ENCODE results near the gene OTUD7B.

DNA sequence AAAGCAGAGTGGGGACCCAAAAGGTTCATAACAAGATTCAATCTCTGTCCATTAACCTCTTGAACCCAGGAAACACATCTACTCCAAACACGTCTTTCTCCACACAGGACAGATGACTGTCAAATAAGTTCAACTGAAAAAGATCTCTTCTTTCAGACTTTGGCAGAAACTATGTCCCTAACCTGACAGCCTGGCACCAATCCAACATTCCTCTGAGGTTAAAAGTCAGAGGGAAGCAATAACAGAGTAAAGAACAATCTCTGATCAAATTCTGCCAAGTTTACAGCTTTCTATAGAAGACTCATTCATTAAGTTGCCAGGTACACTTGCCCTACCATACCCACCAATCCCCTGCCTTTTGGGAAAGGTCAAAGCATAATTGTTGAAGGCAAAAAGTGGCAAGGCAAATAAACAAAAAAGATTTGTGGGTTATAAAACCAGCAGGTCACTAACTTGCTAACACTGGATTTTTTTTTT is 31.9 kb downstream of the OTUD7B start:
- no peak for TF ChIP-seq EZH2 (IDR thresholded peaks at IDR 0.05; ENCODE audit: low read length, unreplicated experiment)
- TF ChIP-seq, protein P1, sequence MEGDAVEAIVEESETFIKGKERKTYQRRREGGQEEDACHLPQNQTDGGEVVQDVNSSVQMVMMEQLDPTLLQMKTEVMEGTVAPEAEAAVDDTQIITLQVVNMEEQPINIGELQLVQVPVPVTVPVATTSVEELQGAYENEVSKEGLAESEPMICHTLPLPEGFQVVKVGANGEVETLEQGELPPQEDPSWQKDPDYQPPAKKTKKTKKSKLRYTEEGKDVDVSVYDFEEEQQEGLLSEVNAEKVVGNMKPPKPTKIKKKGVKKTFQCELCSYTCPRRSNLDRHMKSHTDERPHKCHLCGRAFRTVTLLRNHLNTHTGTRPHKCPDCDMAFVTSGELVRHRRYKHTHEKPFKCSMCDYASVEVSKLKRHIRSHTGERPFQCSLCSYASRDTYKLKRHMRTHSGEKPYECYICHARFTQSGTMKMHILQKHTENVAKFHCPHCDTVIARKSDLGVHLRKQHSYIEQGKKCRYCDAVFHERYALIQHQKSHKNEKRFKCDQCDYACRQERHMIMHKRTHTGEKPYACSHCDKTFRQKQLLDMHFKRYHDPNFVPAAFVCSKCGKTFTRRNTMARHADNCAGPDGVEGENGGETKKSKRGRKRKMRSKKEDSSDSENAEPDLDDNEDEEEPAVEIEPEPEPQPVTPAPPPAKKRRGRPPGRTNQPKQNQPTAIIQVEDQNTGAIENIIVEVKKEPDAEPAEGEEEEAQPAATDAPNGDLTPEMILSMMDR (conservative IDR thresholded peaks at IDR 0.05; ENCODE audit: low read depth, low read length), result no peak

All from PC-3 (cell line).